MM.1S (cell line): ENCODE measurements around the gene POLR3B.

ENCODE experiments used
- EZH2 ChIP-seq: fragments of 300-600 bp; sonication (generic); optimal IDR thresholded peaks from 2 replicates; pipeline ENCODE3; 2017; ENCODE audit warnings: low read depth, mild to moderate bottlenecking, antibody characterized with exemption, low read length, mixed read lengths
- EZH2phosphoT487 ChIP-seq: fragments of 300-600 bp; sonication (generic); IDR thresholded peaks from 2 replicates; pipeline ENCODE4 v1.6.1; 2018; ENCODE audit warnings: antibody characterized with exemption, low read length
- TF ChIP-seq, protein P1 (sequence below): fragments of 300-600 bp; sonication (generic); IDR thresholded peaks from 2 replicates; pipeline ENCODE4 v1.5.1; 2016; ENCODE audit warnings: antibody characterized with exemption, low read length, mixed read lengths

DNA sequence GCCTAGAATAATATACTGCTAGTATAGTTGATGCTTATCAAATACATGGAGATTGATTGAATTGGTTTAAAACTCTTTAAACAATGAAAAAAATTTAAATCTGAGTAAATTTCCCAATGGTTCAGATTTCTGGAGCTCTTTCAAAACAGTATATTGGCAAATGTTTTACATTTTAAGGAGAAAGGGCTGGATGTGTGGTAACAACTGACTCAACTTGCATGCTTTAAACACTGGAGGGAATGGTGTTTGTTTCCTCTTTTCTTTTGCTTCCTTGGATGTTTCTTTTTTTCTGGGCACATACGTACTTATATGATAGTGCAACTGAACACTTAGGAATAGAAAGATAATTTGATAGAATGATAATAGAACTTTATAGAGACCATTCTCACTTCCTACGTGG, 151.4 kb downstream of the POLR3B start:
- TF ChIP-seq, protein P1, sequence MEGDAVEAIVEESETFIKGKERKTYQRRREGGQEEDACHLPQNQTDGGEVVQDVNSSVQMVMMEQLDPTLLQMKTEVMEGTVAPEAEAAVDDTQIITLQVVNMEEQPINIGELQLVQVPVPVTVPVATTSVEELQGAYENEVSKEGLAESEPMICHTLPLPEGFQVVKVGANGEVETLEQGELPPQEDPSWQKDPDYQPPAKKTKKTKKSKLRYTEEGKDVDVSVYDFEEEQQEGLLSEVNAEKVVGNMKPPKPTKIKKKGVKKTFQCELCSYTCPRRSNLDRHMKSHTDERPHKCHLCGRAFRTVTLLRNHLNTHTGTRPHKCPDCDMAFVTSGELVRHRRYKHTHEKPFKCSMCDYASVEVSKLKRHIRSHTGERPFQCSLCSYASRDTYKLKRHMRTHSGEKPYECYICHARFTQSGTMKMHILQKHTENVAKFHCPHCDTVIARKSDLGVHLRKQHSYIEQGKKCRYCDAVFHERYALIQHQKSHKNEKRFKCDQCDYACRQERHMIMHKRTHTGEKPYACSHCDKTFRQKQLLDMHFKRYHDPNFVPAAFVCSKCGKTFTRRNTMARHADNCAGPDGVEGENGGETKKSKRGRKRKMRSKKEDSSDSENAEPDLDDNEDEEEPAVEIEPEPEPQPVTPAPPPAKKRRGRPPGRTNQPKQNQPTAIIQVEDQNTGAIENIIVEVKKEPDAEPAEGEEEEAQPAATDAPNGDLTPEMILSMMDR = no peak
- TF ChIP-seq EZH2 (no peak), EZH2phosphoT487 (no peak)
